22Rv1 (cell line): ENCODE data around the gene MYRIP.

Experiments used
- H3K27ac ChIP-seq: fragments of 450-650 bp; 2 replicates; pipeline ENCODE4 v1.5.1; 2017
- CTCF ChIP-seq: fragments of 450-650 bp; IDR thresholded peaks from 2 replicates; pipeline ENCODE4 v1.5.1; 2017; ENCODE audit warnings: mild to moderate bottlenecking
- ZFX ChIP-seq: fragments of 450-650 bp; IDR thresholded peaks from 2 replicates; pipeline ENCODE4 v1.6.1; 2017; ENCODE audit warnings: antibody characterized with exemption, borderline replicate concordance

MYRIP gene

GRCh38 chr3:39982665-39983357 is 173.4 kb downstream of the MYRIP start:
- H3K27ac ChIP-seq = peak overlapping the region; percentile 87
- no peak for TF ChIP-seq ZFX
- no peak for TF ChIP-seq CTCF

DNA sequence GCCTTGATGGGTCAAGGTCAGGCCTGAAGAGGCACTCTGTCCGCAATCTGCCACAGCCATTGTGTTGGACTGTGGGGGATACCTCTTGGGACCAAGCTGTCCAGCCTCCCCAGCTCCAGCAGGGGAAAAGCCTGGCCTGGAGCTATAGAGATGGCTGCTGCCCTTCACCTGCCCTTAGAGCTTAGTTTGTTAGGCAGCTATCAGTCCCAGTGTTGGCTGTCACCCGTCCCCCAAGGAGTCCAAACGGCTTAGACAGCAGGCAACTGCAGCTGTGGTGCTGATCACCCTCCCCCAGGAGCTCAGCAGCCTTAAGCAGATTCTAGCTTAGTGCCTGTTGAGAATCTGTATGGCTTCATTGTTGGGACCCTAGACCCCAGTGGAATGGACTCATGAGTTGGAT is 180.3 kb downstream of the MYRIP start:
- no peak overlapping the region for H3K27ac ChIP-seq
- TF ChIP-seq CTCF (no peak), ZFX (no peak)

GRCh38 chr3:39990532-39990931 is 181.1 kb downstream of the MYRIP start:
- H3K27ac ChIP-seq = no peak overlapping the region
- TF ChIP-seq ZFX = no peak
- peak; percentile 79 for TF ChIP-seq CTCF

- no peak overlapping the region for H3K27ac ChIP-seq
- TF ChIP-seq CTCF (no peak), ZFX (no peak)
Observed at GRCh38 chr3:40008796-40009195, 199.4 kb downstream of the MYRIP start.

DNA sequence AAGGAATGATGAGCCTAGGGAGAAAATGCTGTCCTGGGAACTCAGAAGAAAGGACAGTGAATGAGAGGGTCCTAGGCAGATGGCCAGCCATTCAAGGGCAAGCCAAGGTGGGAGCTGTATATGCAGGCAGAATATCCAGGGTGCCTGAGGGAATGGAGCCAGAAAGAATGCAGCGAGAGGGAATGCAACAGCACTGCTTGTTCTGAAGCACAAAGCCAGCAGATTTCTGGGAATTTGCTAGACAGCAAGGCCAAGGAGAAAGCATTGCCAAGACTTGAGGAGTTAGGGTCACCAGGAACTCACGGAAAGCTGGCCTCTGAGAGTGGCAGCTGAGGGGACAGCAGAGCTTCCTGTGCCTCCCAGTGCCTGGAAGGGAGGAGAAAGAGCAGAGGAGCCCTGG is 200.6 kb downstream of the MYRIP start:
- no peak for TF ChIP-seq ZFX
- TF ChIP-seq CTCF = no peak
- no peak overlapping the region for H3K27ac ChIP-seq

GRCh38 chr3:40012381-40012780 is 203.0 kb downstream of the MYRIP start:
- H3K27ac ChIP-seq = no peak overlapping the region
- TF ChIP-seq ZFX = no peak
- no peak for TF ChIP-seq CTCF

DNA sequence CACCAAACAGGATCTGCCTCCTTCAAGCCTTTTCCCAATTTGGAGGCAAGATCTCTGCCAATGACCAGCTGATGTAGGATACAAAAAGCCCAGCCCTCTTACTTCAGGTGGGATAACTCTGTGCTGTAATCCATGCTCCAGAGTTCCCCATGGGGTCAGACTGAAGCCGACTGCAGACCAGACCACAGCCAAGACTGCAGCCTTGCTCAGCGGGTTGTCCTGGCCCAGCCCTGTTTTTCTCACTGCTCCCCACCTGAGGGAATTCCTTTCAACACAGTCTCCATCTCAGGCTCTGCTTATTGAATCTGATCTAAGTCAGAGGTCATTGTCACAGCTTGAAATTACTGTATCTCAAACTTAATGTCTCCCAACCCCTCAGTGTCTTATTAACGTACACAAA is 207.0 kb downstream of the MYRIP start:
- no peak overlapping the region for H3K27ac ChIP-seq
- TF ChIP-seq ZFX (no peak), CTCF (no peak)
